GM12874 (cell line): ENCODE results near the gene PTPRN2.

Experiments
- CTCF ChIP-seq: IDR thresholded peaks from 2 replicates; pipeline ENCODE4 v1.5.1; 2011; ENCODE audit warnings: low read depth, mild to moderate bottlenecking, control low read depth, low read length, moderate library complexity; ENCODE audit not compliant: insufficient read depth

Gene PTPRN2

DNA sequence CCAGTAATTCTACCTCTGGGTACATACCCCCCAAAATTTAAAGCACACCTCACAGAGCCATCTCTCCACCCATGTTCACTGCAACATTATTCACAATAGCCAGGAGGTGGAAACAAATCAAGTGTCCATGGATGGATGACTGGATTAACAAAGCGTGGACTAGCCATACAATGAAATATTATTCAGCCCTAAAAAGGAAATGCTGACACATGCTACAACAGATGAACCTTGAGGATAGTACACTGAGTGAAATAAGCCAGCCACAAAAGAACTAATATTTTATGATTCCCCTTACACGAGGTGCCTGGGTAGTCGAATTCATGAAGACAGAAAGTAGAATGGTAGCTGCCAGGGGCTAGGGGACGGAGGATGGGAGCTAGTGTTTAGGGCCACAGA is 31.1 kb upstream of the PTPRN2 start:
- TF ChIP-seq CTCF, result no peak

DNA sequence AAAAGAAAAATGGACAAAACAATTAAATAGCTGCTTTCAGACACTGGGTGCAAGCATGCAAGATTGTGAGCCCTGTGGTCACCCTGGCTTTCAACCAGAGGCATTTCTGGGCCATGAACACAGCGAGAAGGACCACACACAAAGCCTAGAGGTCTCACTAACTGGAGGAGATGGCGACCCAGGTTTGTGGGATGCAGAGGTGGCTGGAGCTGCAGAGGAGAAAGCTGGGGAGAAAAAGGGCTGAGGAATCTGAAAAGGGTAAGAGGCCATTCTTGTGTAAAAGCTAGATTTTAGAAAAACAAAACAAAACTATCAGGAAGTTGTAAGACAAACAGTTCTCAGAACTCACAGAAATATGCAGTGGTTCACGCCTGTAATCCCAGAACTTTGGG is 30.1 kb upstream of the PTPRN2 start:
- TF ChIP-seq CTCF, result no peak

DNA sequence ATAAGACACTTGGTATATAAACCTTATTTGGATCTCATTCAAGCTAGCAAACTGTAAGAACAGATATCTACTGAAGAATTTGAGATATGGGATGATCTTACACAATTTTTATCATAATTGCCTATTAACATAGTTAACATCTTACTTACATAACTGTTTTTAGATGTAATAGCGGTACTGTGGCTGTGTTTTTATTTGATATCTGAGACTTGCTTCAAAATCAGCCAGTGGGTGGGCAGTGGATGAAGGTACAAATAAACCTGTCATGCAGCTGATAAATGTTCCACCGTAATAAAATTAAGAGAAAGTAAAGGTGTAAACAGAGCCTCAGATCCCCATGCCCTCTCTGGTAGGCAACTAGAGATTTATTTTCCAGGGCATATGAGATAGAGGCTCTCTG is 28.4 kb upstream of the PTPRN2 start:
- TF ChIP-seq CTCF, result no peak

DNA sequence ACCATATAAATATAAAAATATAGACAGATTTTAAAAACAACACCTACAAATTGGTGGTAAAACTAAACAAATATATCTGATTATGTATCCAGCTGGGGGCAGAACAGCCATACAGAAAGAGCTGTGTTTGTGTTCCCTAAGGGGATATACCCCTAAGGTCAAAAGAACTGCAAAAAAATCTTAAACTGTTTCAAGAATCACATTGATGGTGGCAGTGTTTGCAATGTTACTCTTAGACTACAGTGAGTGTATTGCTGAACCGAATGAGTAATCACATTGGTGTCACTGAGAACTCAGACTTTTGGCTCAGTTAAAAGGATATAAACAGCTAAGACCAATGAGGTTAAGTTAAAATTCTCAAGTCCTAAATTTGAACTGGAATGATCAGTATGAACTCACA is 27.1 kb upstream of the PTPRN2 start:
- no peak for TF ChIP-seq CTCF

DNA sequence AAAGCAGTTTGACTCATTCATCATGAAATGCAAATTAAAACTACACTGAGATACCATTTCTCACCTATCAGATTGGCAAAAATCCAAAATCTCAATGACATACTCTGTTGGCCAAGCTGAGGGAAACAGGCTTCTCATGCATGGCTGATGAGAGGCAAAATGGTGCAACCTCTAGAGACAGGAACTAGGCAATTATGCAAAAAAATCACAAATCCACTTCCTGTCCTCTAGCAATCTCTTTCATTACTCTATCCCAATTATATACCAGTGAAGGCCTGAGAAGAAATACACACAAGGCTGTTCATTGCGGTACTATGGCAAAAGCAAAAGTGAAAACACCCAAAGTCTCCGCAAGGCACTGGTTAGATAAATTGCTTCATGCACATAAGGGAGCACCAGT is 25.9 kb upstream of the PTPRN2 start:
- TF ChIP-seq CTCF, result no peak

DNA sequence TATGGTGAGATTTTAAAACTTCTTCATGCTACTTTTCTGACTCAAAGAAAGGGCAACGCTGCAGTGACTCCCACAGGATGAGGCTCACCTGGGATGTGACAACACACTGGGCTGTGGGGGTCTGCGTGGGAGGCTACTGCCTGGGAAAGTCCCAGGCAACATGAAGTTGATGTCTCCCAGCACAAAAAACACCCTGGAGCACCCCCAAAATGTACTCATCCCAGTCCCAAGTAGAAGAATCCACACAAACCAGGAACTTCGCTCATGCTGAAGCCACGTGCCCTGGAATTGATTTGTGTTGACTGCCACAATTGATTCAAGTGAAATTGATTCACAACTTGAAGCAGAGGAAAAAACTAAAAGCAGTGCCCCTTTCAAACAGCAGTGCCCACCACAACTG is 24.9 kb upstream of the PTPRN2 start:
- no peak for TF ChIP-seq CTCF

- no peak for TF ChIP-seq CTCF
Observed at GRCh38 chr7:158611541-158611940, 23.9 kb upstream of the PTPRN2 start.
